ENCODE results near the gene CDC42BPB. TPM values are rescaled to one million over a fixed set of nuclear protein-coding genes. Genes with fewer than 3 reads are reported as not detected.

The CDC42BPB gene
- total RNA-seq, 1 donor from 2014 or later: 55.0 TPM

DNA sequence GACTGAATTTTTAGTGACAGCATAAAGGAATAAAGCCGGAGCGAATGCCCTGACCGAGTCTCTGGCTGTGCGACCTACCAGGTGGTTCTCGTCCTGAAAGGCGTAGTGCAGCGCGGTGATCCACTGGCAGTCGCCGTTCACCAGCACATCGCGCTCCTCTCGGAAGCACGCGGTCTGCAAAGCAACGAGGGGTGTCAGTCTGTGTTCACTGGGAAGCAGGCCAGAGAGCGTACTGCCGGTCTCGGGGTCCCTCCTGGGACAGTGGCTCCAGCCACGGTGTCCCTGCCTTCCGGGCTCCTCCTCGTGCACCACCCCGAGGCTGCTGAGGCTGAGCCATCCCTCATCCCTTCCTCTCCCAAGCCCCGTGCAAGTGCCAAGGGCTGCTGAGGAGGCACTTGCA is 53.5 kb downstream of the CDC42BPB start:
- DNase-seq (ENCODE audit: low read depth): no peak
- H3K36me3 ChIP-seq (ENCODE audit: control insufficient read depth, insufficient read depth, low read length): peaks cover 37% of the 10 kb centered on the region

DNA sequence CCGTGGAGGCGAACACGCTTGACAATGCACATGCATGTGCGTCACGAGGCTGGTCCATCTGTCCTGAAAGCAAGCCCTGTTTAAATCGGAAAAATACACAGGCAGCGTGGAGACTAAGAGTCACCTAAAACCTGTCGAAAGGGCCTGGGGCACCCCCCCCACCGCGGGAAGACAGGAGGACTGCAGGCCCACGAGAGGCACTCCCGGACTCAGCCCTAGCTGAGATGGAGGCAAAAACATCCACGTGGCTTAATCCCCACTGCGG is 54.1 kb downstream of the CDC42BPB start:
- TF ChIP-seq, protein P1, sequence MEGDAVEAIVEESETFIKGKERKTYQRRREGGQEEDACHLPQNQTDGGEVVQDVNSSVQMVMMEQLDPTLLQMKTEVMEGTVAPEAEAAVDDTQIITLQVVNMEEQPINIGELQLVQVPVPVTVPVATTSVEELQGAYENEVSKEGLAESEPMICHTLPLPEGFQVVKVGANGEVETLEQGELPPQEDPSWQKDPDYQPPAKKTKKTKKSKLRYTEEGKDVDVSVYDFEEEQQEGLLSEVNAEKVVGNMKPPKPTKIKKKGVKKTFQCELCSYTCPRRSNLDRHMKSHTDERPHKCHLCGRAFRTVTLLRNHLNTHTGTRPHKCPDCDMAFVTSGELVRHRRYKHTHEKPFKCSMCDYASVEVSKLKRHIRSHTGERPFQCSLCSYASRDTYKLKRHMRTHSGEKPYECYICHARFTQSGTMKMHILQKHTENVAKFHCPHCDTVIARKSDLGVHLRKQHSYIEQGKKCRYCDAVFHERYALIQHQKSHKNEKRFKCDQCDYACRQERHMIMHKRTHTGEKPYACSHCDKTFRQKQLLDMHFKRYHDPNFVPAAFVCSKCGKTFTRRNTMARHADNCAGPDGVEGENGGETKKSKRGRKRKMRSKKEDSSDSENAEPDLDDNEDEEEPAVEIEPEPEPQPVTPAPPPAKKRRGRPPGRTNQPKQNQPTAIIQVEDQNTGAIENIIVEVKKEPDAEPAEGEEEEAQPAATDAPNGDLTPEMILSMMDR (IDR thresholded peaks at IDR 0.05; ENCODE audit: insufficient read depth, low read length, severe bottlenecking): no peak

More for the DNA sequence above, 53.5 kb downstream of the CDC42BPB start:
- no peak for FAIRE-seq
- H3K27me3 ChIP-seq (ENCODE audit: control insufficient read depth, insufficient read depth, low read length): no peaks in the 10 kb centered on the region
- H3K4me3 ChIP-seq (ENCODE audit: low read depth, low read length): no peak overlapping the region
- TF ChIP-seq, protein P1 (IDR thresholded peaks at IDR 0.05; ENCODE audit: insufficient read depth, low read length, severe bottlenecking): no peak

DNA sequence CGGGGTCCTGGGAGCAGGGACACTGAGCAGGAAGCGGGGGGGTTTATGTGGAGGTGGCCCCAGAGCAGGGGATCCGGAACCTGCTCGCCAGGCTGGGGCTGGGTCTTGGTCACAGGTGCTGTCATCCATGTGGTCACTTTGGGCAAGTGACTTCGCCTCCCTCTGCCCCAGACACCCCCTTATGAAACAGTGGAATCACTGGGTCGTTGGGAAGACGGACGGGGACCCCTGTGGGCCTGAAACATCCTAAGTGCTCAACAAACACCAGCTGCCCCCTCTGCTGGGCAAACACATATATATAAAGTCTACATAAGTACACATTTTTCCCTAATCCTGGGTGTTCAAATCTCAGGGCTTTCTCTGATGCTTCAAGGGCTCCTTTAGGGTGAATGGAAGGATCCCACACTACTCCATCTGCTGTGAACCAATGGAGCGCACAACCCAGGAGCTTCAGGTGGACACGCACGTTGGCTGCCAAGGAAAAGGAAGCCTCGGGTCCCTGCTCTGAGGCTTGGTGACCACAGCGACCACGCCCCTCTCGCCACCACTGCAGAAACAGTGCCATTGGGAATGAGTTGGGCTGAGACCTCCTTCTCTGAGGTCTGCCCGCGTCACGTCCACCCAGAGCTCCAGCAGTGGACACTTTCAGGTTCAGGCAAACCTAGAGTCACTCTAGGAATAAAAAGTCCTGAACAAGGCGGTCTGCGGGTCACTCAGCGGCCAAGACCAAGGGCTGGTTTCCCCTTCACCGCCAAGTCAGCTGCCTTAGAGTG is 54.6 kb downstream of the CDC42BPB start:
- Histone ChIP-seq H3K27me3 (ENCODE audit: control insufficient read depth, insufficient read depth, low read length) (no peaks in the 10 kb centered on the region), H3K36me3 (ENCODE audit: control insufficient read depth, insufficient read depth, low read length) (peaks cover 34% of the 10 kb centered on the region), H3K4me3 (ENCODE audit: low read depth, low read length) (no peak overlapping the region)
- FAIRE-seq (no peak), DNase-seq (ENCODE audit: low read depth) (no peak)
- TF ChIP-seq, protein P1 (IDR thresholded peaks at IDR 0.05; ENCODE audit: insufficient read depth, low read length, severe bottlenecking): no peak

More for the DNA sequence above, 54.1 kb downstream of the CDC42BPB start:
- DNase-seq (ENCODE audit: low read depth): no peak
- Histone ChIP-seq H3K4me3 (ENCODE audit: low read depth, low read length) (no peak overlapping the region), H3K36me3 (ENCODE audit: control insufficient read depth, insufficient read depth, low read length) (peaks cover 39% of the 10 kb centered on the region), H3K27me3 (ENCODE audit: control insufficient read depth, insufficient read depth, low read length) (no peaks in the 10 kb centered on the region)
- FAIRE-seq: no peak

DNA sequence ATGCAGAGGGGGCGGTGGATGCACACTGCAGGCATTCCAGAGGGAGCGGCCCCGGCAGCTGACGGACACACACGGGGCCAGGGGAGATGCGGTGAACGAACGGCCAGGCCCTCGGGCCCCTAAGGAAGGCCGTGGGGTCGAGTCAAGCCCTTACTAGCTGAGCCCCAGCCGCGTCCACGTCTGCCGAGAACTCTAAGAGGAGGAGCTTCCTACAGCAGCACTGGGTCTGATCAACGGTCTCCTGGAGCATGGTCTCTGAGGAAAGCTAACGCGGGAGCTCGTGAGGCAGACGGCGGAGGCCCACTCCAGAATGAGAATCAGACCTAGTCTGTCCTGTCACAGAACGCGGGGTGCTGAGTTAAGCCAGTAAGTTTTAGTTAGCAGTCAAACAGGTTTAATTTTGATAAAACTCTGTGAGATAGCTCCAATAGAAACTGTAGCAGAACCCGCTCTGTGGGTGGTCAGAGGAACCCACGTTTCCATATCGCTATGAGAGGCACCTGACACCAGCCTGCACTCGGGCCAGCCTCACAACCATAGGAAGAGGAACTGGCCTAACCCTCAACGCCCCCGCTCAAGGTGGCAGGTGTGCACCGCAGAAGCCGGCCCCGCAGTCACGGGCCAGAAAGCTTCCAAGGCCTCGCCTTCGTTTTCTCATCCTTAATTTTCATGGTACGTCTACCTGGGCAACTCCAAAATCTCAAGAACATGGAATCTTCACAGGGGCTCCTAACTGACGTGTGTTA is 55.5 kb downstream of the CDC42BPB start:
- TF ChIP-seq, protein P1 (IDR thresholded peaks at IDR 0.05; ENCODE audit: insufficient read depth, low read length, severe bottlenecking): no peak
- H3K27me3 ChIP-seq (ENCODE audit: control insufficient read depth, insufficient read depth, low read length): no peaks in the 10 kb centered on the region
- H3K4me3 ChIP-seq (ENCODE audit: low read depth, low read length): no peak overlapping the region
- H3K36me3 ChIP-seq (ENCODE audit: control insufficient read depth, insufficient read depth, low read length): peaks cover 37% of the 10 kb centered on the region
- no peak for DNase-seq (ENCODE audit: low read depth)
- FAIRE-seq: peak; percentile 7

DNA sequence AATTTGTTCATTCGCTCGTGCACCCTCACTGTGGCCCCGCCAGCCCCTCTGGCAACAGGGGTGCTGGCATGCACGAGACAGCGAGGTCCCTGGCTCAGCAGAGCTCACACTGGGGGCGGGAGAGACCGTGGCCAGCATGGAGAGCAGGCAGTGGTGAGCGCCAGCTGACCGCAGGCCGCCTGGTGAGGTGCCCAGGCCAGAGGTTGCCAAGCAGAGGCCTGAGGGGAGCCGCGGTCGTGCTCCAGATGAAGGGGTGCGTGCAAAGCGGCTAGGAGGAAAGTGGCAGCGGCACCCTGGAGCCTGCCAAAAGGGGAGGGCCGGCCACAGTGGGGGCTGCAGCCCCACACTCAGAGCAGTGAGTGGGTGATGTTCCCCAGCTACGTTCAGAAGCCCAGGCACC is 56.1 kb downstream of the CDC42BPB start:
- FAIRE-seq: no peak

More for the DNA sequence above, 56.1 kb downstream of the CDC42BPB start:
- Histone ChIP-seq H3K27me3 (ENCODE audit: control insufficient read depth, insufficient read depth, low read length) (no peaks in the 10 kb centered on the region), H3K36me3 (ENCODE audit: control insufficient read depth, insufficient read depth, low read length) (peaks cover 37% of the 10 kb centered on the region), H3K4me3 (ENCODE audit: low read depth, low read length) (no peak overlapping the region)
- DNase-seq (ENCODE audit: low read depth): no peak
- TF ChIP-seq, protein P1 (IDR thresholded peaks at IDR 0.05; ENCODE audit: insufficient read depth, low read length, severe bottlenecking): no peak

All from bronchial epithelial cell (primary cell).